HL-60 (cell line): Measurements from ENCODE around the gene SLC6A8.
"Not testable (repeated sequence)": the region's sequence is repeated elsewhere in the genome, so short reads cannot be mapped to it uniquely, and the experiment has no call there.

Experiments
- DNase-seq, 2 experiments: peaks; one replicate each; pipeline ENCODE4 v3.0.0-alpha.2; 2010 to 2020; ENCODE audit warnings: low read depth in 1 of 2, low spot score in 1 of 2
- H3K27ac ChIP-seq: fragments of 250-450 bp; sonication (Bioruptor Pico); replicated peaks from 2 replicates; pipeline ENCODE4 v1.5.1; 2020; ENCODE audit warnings: mild to moderate bottlenecking, moderate library complexity
- H3K27me3 ChIP-seq: fragments of 250-450 bp; sonication (Bioruptor Pico); 2 replicates; pipeline ENCODE4 v1.5.1; 2021; ENCODE audit warnings: mild to moderate bottlenecking, moderate library complexity; ENCODE audit not compliant: insufficient read depth, poor library complexity, severe bottlenecking
- H3K4me3 ChIP-seq: replicated peaks from 2 replicates; pipeline ENCODE4 v1.5.1; 2011; ENCODE audit warnings: mild to moderate bottlenecking, control low read depth, low read length; ENCODE audit not compliant: insufficient read depth
- CTCF ChIP-seq: IDR thresholded peaks from one replicate; pipeline ENCODE4 v1.5.1; 2011; ENCODE audit warnings: low read length, control low read depth, inconsistent platforms; ENCODE audit not compliant: insufficient read depth
- GABPA ChIP-seq: IDR thresholded peaks from 2 replicates; pipeline ENCODE4 v1.6.1; 2012; ENCODE audit warnings: low read depth
- POLR2AphosphoS5 ChIP-seq: IDR thresholded peaks from 2 replicates; pipeline ENCODE4 v1.6.1; 2012; ENCODE audit warnings: low read depth
- REST ChIP-seq: IDR thresholded peaks from 2 replicates; pipeline ENCODE4 v1.6.1; 2012; ENCODE audit warnings: low read depth; ENCODE audit not compliant: insufficient replicate concordance
- SPI1 ChIP-seq: IDR thresholded peaks from 2 replicates; pipeline ENCODE4 v1.6.1; 2012; ENCODE audit warnings: low read depth, mild to moderate bottlenecking, borderline replicate concordance

The SLC6A8 gene

GRCh38 chrX:153728951-153729631 is 41.4 kb downstream of the SLC6A8 start:
- Histone ChIP-seq H3K27ac (no peak overlapping the region), H3K4me3 (no peak overlapping the region), H3K27me3 (no peaks in the 10 kb centered on the region)
- no peak for DNase-seq
- TF ChIP-seq SPI1: no peak
- TF ChIP-seq GABPA: no peak

GRCh38 chrX:153730115-153730514 is 42.4 kb downstream of the SLC6A8 start:
- not testable (repeated sequence) for H3K27ac ChIP-seq, DNase-seq

GRCh38 chrX:153731117-153731844 is 43.6 kb downstream of the SLC6A8 start:
- Histone ChIP-seq H3K27me3 (no peaks in the 10 kb centered on the region), H3K4me3 (no peak overlapping the region), H3K27ac (no peak overlapping the region)
- peak in 1 of 2 experiments; percentile 13 for DNase-seq
- TF ChIP-seq GABPA (no peak), SPI1 (no peak), POLR2AphosphoS5 (no peak), REST (no peak), CTCF (no peak)

More at GRCh38 chrX:153730115-153730514, 42.4 kb downstream of the SLC6A8 start:
- H3K27me3 ChIP-seq, H3K4me3 ChIP-seq: not testable (repeated sequence)

- H3K27ac ChIP-seq: no peak overlapping the region
- DNase-seq: no peak
- H3K4me3 ChIP-seq: no peak overlapping the region
- H3K27me3 ChIP-seq: no peaks in the 10 kb centered on the region
- TF ChIP-seq REST (no peak), SPI1 (no peak), GABPA (no peak), CTCF (no peak), POLR2AphosphoS5 (no peak)
Measured at GRCh38 chrX:153731845-153732215, 44.1 kb downstream of the SLC6A8 start.
